Endothelial cell of umbilical vein (primary cell): ENCODE measurements around the gene RSPH1. TPM values are rescaled to one million over a fixed set of nuclear protein-coding genes. Genes with fewer than 3 reads are reported as not detected.

ENCODE experiments used
- BruUV-seq: library from RNA; stranded (reverse); fragments of 400-500 nt; replicated peaks from 2 replicates; lab custom pipeline; 2021; lab: Mats Ljungman, UMichigan
- CTCF ChIA-PET: fragments of 300-600, 350-600 bp; sonication (Branson Sonifier 250); formaldehyde crosslinking; loops from one replicate; lab custom pipeline; 2021; ENCODE audit warnings: antibody characterized with exemption, inconsistent platforms; lab: Charles Lee
- POLR2A ChIA-PET: fragments of 300-600, 350-600 bp; sonication (Branson Sonifier 250); formaldehyde crosslinking; loops from one replicate; lab custom pipeline; 2021; ENCODE audit warnings: antibody characterized with exemption, inconsistent platforms; lab: Charles Lee
- DNase-seq: peaks from one replicate; pipeline ENCODE4 v3.0.0-alpha.2; 2011; ENCODE audit warnings: low read depth, low spot score
- FAIRE-seq: peaks from 2 replicates; lab custom pipeline; 2011; peaks lifted over from hg19 to GRCh38; lab: Jason Lieb, UNC
- H2AFZ ChIP-seq: 2 replicates; pipeline ENCODE4 v1.6.0; 2012; ENCODE audit warnings: low read depth, low read length, control low read depth, inconsistent platforms
- H3K27ac ChIP-seq: 2 replicates; pipeline ENCODE4 v1.5.1; 2011; ENCODE audit warnings: low read depth, mild to moderate bottlenecking, control low read depth, low read length, moderate library complexity; ENCODE audit not compliant: insufficient read depth
- H3K27me3 ChIP-seq, 2 experiments: 2 replicates each; pipeline versions ENCODE4 v1.6.0 to v1.6.1; 2011; ENCODE audit warnings: low read length in 2 of 2, mixed read lengths in 1 of 2; ENCODE audit not compliant: control insufficient read depth in 2 of 2, insufficient read depth in 2 of 2
- H3K36me3 ChIP-seq, 2 experiments: 2 replicates in 1 of 2; 3 replicates in 1 of 2; pipeline ENCODE4 v1.5.1; 2011; ENCODE audit warnings: low read length in 2 of 2, mild to moderate bottlenecking in 1 of 2, moderate library complexity in 1 of 2; ENCODE audit not compliant: control insufficient read depth in 2 of 2, insufficient read depth in 2 of 2; ENCODE audit errors: extremely low read depth in 1 of 2
- H3K4me1 ChIP-seq: 3 replicates; pipeline ENCODE4 v1.5.1; 2011; ENCODE audit warnings: mild to moderate bottlenecking, low read length; ENCODE audit not compliant: control insufficient read depth, insufficient read depth; ENCODE audit errors: extremely low read depth
- H3K4me2 ChIP-seq: 2 replicates; pipeline ENCODE4 v1.6.1; 2011; ENCODE audit warnings: low read length, control low read depth, mixed read lengths; ENCODE audit not compliant: insufficient read depth
- H3K4me3 ChIP-seq, 3 experiments: fragments of 200-600 bp in 1 of 3; sonication (generic), shearing (Covaris generic) in 1 of 3; replicated peaks in 1 of 3; 2 replicates each; pipeline ENCODE4 v1.5.1; 2011 to 2016; ENCODE audit warnings: control low read depth in 3 of 3, low read length in 3 of 3, mild to moderate bottlenecking in 2 of 3, inconsistent platforms in 1 of 3, low read depth in 1 of 3, moderate library complexity in 1 of 3; ENCODE audit not compliant: insufficient read depth in 1 of 3
- H3K79me2 ChIP-seq: 2 replicates; pipeline ENCODE4 v1.6.0; 2012; ENCODE audit warnings: low read length, inconsistent platforms; ENCODE audit not compliant: control insufficient read depth, insufficient read depth
- H3K9ac ChIP-seq: replicated peaks from 2 replicates; pipeline ENCODE3; 2011; ENCODE audit warnings: low read length, control low read depth; ENCODE audit not compliant: insufficient read depth; ENCODE audit errors: extremely low read depth
- H3K9me1 ChIP-seq: replicated peaks from 3 replicates; pipeline ENCODE4 v1.6.0; 2011; ENCODE audit warnings: mild to moderate bottlenecking, low read length; ENCODE audit not compliant: control insufficient read depth, insufficient read depth; ENCODE audit errors: extremely low read depth
- H3K9me3 ChIP-seq: replicated peaks from 2 replicates; pipeline ENCODE4 v1.5.1; 2012; ENCODE audit warnings: low read length, inconsistent platforms; ENCODE audit not compliant: control insufficient read depth, insufficient read depth
- H4K20me1 ChIP-seq: replicated peaks from 2 replicates; pipeline ENCODE3; 2011; ENCODE audit warnings: mild to moderate bottlenecking, low read length; ENCODE audit not compliant: control insufficient read depth, insufficient read depth; ENCODE audit errors: extremely low read depth
- CTCF ChIP-seq, 2 donors: IDR thresholded peaks; 1 replicate in 1 of 2; 2 replicates in 1 of 2; pipeline ENCODE4 v1.5.1; 2011; ENCODE audit warnings: low read length in 2 of 2, mild to moderate bottlenecking in 2 of 2, moderate library complexity in 2 of 2, control low read depth in 1 of 2, inconsistent platforms in 1 of 2, low read depth in 1 of 2; ENCODE audit not compliant: insufficient read depth in 1 of 2; ENCODE audit errors: extremely low read depth in 1 of 2
- EZH2 ChIP-seq: IDR thresholded peaks from 2 replicates; pipeline ENCODE4 v1.6.1; 2012; ENCODE audit warnings: borderline replicate concordance, low read depth, mild to moderate bottlenecking, moderate library complexity, low read length, inconsistent platforms; ENCODE audit not compliant: severe bottlenecking
- FOS ChIP-seq: IDR thresholded peaks from 2 replicates; pipeline ENCODE4 v1.6.1; 2011; ENCODE audit warnings: mild to moderate bottlenecking, low read length, moderate library complexity, borderline replicate concordance; ENCODE audit not compliant: insufficient read depth
- GATA2 ChIP-seq: IDR thresholded peaks from 2 replicates; pipeline ENCODE4 v1.7.0; 2011; ENCODE audit warnings: low read depth, mild to moderate bottlenecking, moderate library complexity, mixed read lengths, low read length; ENCODE audit not compliant: insufficient read length, insufficient read depth
- JUN ChIP-seq: IDR thresholded peaks from 2 replicates; pipeline ENCODE4 v1.6.1; 2011; ENCODE audit warnings: borderline replicate concordance, low read depth; ENCODE audit not compliant: insufficient read length, insufficient read depth
- MAX ChIP-seq: IDR thresholded peaks from 2 replicates; pipeline ENCODE4 v1.6.1; 2011; ENCODE audit not compliant: insufficient read depth, insufficient read length
- MYC ChIP-seq: IDR thresholded peaks from one replicate; pipeline ENCODE4 v1.6.1; 2011; ENCODE audit warnings: mild to moderate bottlenecking, low read depth, low read length
- POLR2A ChIP-seq: IDR thresholded peaks from 2 replicates; pipeline ENCODE4 v1.6.1; 2012; ENCODE audit warnings: low read depth, mild to moderate bottlenecking, control low read depth, low read length
- POLR2AphosphoS5 ChIP-seq: IDR thresholded peaks from 2 replicates; pipeline ENCODE4 v1.6.1; 2012; ENCODE audit warnings: low read depth, mild to moderate bottlenecking, control low read depth, low read length, moderate library complexity; ENCODE audit not compliant: insufficient read depth
- dilution Hi-C: fragments of 300-500 bp; cut with MboI; formaldehyde crosslinking; loops from one replicate; pipeline ENCODE4 v1.15.0; 2019; ENCODE audit warnings: low sequenced_read_pairs; ENCODE audit not compliant: extremely low pct_ligation_motif_present
- intact Hi-C: fragments of 100-400 bp; cut with micrococcal nuclease; formaldehyde crosslinking; loops from one replicate; pipeline ENCODE4 v1.10.0; 2022
- polyA plus RNA-seq, 4 experiments: library from polyadenylated mRNA; depleted of rRNA in 3 of 4; stranded (reverse) in 3 of 4; unstranded in 1 of 4; fragments of >200 nt; gene quantifications; 2 replicates each; pipeline versions ENCODE4 v1.2.1 to v1.2.3, GENCODE V29; 2011 to 2012; ENCODE audit warnings: missing spikeins in 1 of 4
- total RNA-seq: library from RNA; stranded (reverse); gene quantifications from 2 replicates; pipeline ENCODE4 v1.2.3, GENCODE V29; 2021

RSPH1 gene
- total and polyA plus RNA-seq, 2 donors (not counting 3 experiments of a cell fraction or from before 2014, with no cell fraction given), result 0.08 TPM; not detected in 1

GRCh38 chr21:42454786-42455185, 41.2 kb downstream of the RSPH1 start:
- H4K20me1 ChIP-seq, result no peaks in the 10 kb centered on the region
- TF ChIP-seq GATA2, result no peak
- no peak for TF ChIP-seq POLR2AphosphoS5
- no peak for TF ChIP-seq CTCF (IDR thresholded peaks at IDR 0.05; ENCODE audit: extremely low read depth in 1 of 2, insufficient read depth in 1 of 2, low read depth in 1 of 2, low read length in 2 of 2)
- TF ChIP-seq EZH2, result no peak
- no peak for TF ChIP-seq JUN
- TF ChIP-seq MYC, result no peak
- no peak for TF ChIP-seq FOS
- TF ChIP-seq MAX, result no peak
- no peak for TF ChIP-seq POLR2A
- H3K79me2 ChIP-seq, result no peaks in the 10 kb centered on the region
- no peaks in the 10 kb centered on the region for H3K9me1 ChIP-seq
- intact Hi-C loops, result no loop called here
- H3K4me1 ChIP-seq, result no peaks in the 10 kb centered on the region
- H2AFZ ChIP-seq, result no peak overlapping the region
- no peaks in the 10 kb centered on the region for H3K36me3 ChIP-seq
- DNase-seq (no peak), FAIRE-seq (no peak)
- dilution Hi-C loops, result no loop called here
- POLR2A ChIA-PET, result no interaction called here
- H3K9ac ChIP-seq, result no peak overlapping the region
- H3K9me3 ChIP-seq, result no peaks in the 10 kb centered on the region
- no peak overlapping the region for H3K4me2 ChIP-seq
- no peak overlapping the region for H3K4me3 ChIP-seq
- H3K27ac ChIP-seq, result no peak overlapping the region
- CTCF ChIA-PET, result no interaction called here
- BruUV-seq, result no TSS peak
- peaks cover 2 to 5% of the 10 kb centered on the region in 2 experiments for H3K27me3 ChIP-seq
